ENCODE data around the gene ARFGAP2. TPM values are rescaled to one million over a fixed set of nuclear protein-coding genes. Genes with fewer than 3 reads are reported as not detected.

Gene ARFGAP2
- polyA plus RNA-seq, 1 donor from 2014 or later = 213 TPM

- H3K27ac ChIP-seq (ENCODE audit: low read length) = no peak overlapping the region
These were observed 11.0 kb upstream of the ARFGAP2 start for GRCh38 chr11:47187723-47188122.

More at GRCh38 chr11:47187723-47188122, 11.0 kb upstream of the ARFGAP2 start:
- no peaks in the 10 kb centered on the region for H4K20me1 ChIP-seq (ENCODE audit: insufficient read depth)
- TF ChIP-seq RAD21 (conservative IDR thresholded peaks at IDR 0.05) (no peak), REST (IDR thresholded peaks at IDR 0.05; ENCODE audit: borderline replicate concordance) (no peak), POLR2AphosphoS5 (IDR thresholded peaks at IDR 0.05) (no peak), TAF1 (IDR thresholded peaks at IDR 0.05; ENCODE audit: low read depth) (no peak), EP300 (conservative IDR thresholded peaks at IDR 0.05; ENCODE audit: poor library complexity, severe bottlenecking) (no peak), SMC3 (conservative IDR thresholded peaks at IDR 0.05; ENCODE audit: poor library complexity) (no peak), MXI1 (conservative IDR thresholded peaks at IDR 0.05; ENCODE audit: poor library complexity, severe bottlenecking) (no peak), CTCF (IDR thresholded peaks at IDR 0.05; ENCODE audit: poor library complexity, severe bottlenecking) (no peak), EZH2 (IDR thresholded peaks at IDR 0.05; ENCODE audit: borderline replicate concordance, insufficient read depth, low read length, poor library complexity, severe bottlenecking) (no peak)
- no peaks in the 10 kb centered on the region for H3K36me3 ChIP-seq (ENCODE audit: insufficient read depth, low read length)
- H3K4me2 ChIP-seq (ENCODE audit: low read length) = no peak overlapping the region
- H3K9me3 ChIP-seq (ENCODE audit: low read length) = no peaks in the 10 kb centered on the region
- peaks cover 50% of the 10 kb centered on the region for H3K27me3 ChIP-seq (ENCODE audit: insufficient read depth, low read depth, low read length)
- H2AFZ ChIP-seq (ENCODE audit: low read depth, low read length) = no peak overlapping the region
- H3K79me2 ChIP-seq (replicated peaks; ENCODE audit: insufficient read depth, low read length) = no peaks in the 10 kb centered on the region
- H3K4me3 ChIP-seq (ENCODE audit: low read length) = peak overlapping the region; percentile 61
- no peaks in the 10 kb centered on the region for H3K9me2 ChIP-seq (ENCODE audit: insufficient read depth, low read length)
- no peaks in the 10 kb centered on the region for H3F3A ChIP-seq (ENCODE audit: insufficient read depth, low read length, poor library complexity, severe bottlenecking)
- H3K9ac ChIP-seq (ENCODE audit: low read length) = no peak overlapping the region
